Keratinocyte (primary cell): Measurements from ENCODE around the gene PIGN. TPM values are rescaled to one million over a fixed set of nuclear protein-coding genes. Genes with fewer than 3 reads are reported as not detected.
"Not testable (repeated sequence)": the region's sequence is repeated elsewhere in the genome, so short reads cannot be mapped to it uniquely, and the experiment has no call there.

Source experiments
- DNase-seq: peaks from one replicate; pipeline ENCODE4 v3.0.0-alpha.2; 2011; ENCODE audit warnings: low read depth, missing footprints, low spot score
- FAIRE-seq: peaks from 2 replicates; lab custom pipeline; 2011; peaks lifted over from hg19 to GRCh38; lab: Jason Lieb, UNC
- H2AFZ ChIP-seq: 2 replicates; pipeline ENCODE4 v1.6.0; 2012; ENCODE audit warnings: low read length, control low read depth, inconsistent platforms; ENCODE audit not compliant: control insufficient read depth
- H3K27ac ChIP-seq: 2 replicates; pipeline ENCODE4 v1.5.1; 2011; ENCODE audit warnings: low read length; ENCODE audit not compliant: control insufficient read depth, insufficient read depth
- H3K27me3 ChIP-seq: 3 replicates; pipeline ENCODE4 v1.6.0; 2011; ENCODE audit warnings: low read length; ENCODE audit not compliant: control insufficient read depth, insufficient read depth; ENCODE audit errors: extremely low read depth
- H3K36me3 ChIP-seq, 2 experiments: 2 replicates in 1 of 2; 3 replicates in 1 of 2; pipeline ENCODE4 v1.5.1; 2011; ENCODE audit warnings: low read length in 2 of 2, mild to moderate bottlenecking in 1 of 2; ENCODE audit not compliant: control insufficient read depth in 2 of 2, insufficient read depth in 2 of 2; ENCODE audit errors: extremely low read depth in 1 of 2
- H3K4me1 ChIP-seq: 3 replicates; pipeline ENCODE4 v1.5.1; 2011; ENCODE audit warnings: low read length; ENCODE audit not compliant: control insufficient read depth, insufficient read depth; ENCODE audit errors: extremely low read depth
- H3K4me2 ChIP-seq: 3 replicates; pipeline ENCODE4 v1.6.0; 2011; ENCODE audit warnings: low read depth, low read length; ENCODE audit not compliant: control insufficient read depth, insufficient read depth; ENCODE audit errors: extremely low read depth
- H3K4me3 ChIP-seq, 3 experiments: fragments of 200-600 bp in 1 of 3; sonication (generic) in 1 of 3; 2 replicates in 2 of 3; 3 replicates in 1 of 3; pipeline ENCODE4 v1.5.1; 2011 to 2016; ENCODE audit warnings: low read length in 3 of 3, mild to moderate bottlenecking in 3 of 3, control low read depth in 2 of 3, inconsistent platforms in 1 of 3, low read depth in 1 of 3, mixed read lengths in 1 of 3, mixed run types in 1 of 3, moderate library complexity in 1 of 3; ENCODE audit not compliant: control insufficient read depth in 2 of 3, insufficient read depth in 2 of 3; ENCODE audit errors: extremely low read depth in 1 of 3
- H3K79me2 ChIP-seq: 2 replicates; pipeline ENCODE4 v1.6.0; 2012; ENCODE audit warnings: low read length; ENCODE audit not compliant: control insufficient read depth, insufficient read depth
- H3K9ac ChIP-seq: 3 replicates; pipeline ENCODE4 v1.6.0; 2011; ENCODE audit warnings: low read length; ENCODE audit not compliant: control insufficient read depth, insufficient read depth; ENCODE audit errors: extremely low read depth
- H3K9me1 ChIP-seq: 3 replicates; pipeline ENCODE4 v1.6.0; 2011; ENCODE audit warnings: low read length; ENCODE audit not compliant: control insufficient read depth, insufficient read depth; ENCODE audit errors: extremely low read depth
- H3K9me3 ChIP-seq: 2 replicates; pipeline ENCODE4 v1.5.1; 2012; ENCODE audit warnings: low read depth, low read length; ENCODE audit not compliant: control insufficient read depth
- H4K20me1 ChIP-seq: 3 replicates; pipeline ENCODE4 v1.6.0; 2011; ENCODE audit warnings: low read length; ENCODE audit not compliant: control insufficient read depth, insufficient read depth; ENCODE audit errors: extremely low read depth
- EZH2 ChIP-seq: IDR thresholded peaks from one replicate; pipeline ENCODE4 v1.6.1; 2012; ENCODE audit warnings: inconsistent platforms, mild to moderate bottlenecking, low read length, moderate library complexity
- dilution Hi-C: fragments of 300-500 bp; cut with MboI; formaldehyde crosslinking; loops from one replicate; pipeline ENCODE4 v1.7.0; 2020; ENCODE audit warnings: low sequenced_read_pairs; ENCODE audit not compliant: extremely low pct_ligation_motif_present
- polyA plus RNA-seq, 5 experiments: library from polyadenylated mRNA; depleted of rRNA in 3 of 5; stranded (reverse) in 3 of 5; stranded (forward) in 1 of 5; unstranded in 1 of 5; fragments of >200 nt; gene quantifications; 1 replicate in 1 of 5; 2 replicates in 3 of 5; 3 replicates in 1 of 5; pipeline versions ENCODE4 v1.2.1 to v1.2.3, GENCODE V29; 2011 to 2012; ENCODE audit warnings: missing spikeins in 2 of 5, low read depth in 1 of 5, low replicate concordance in 1 of 5
- TF ChIP-seq, protein P1 (sequence below), 3 experiments: IDR thresholded peaks in 1 of 3; conservative IDR thresholded peaks in 1 of 3; optimal IDR thresholded peaks in 1 of 3; 2 replicates in 2 of 3; 3 replicates in 1 of 3; pipeline versions ENCODE3 to v1.5.1; 2011; ENCODE audit warnings: low read length in 3 of 3, mild to moderate bottlenecking in 3 of 3, moderate library complexity in 2 of 3, control low read depth in 1 of 3, inconsistent platforms in 1 of 3; ENCODE audit not compliant: insufficient read depth in 2 of 3; ENCODE audit errors: extremely low read depth in 1 of 3

PIGN gene
- polyA plus RNA-seq, 1 donor (not counting 4 experiments of a cell fraction or from before 2014, with no cell fraction given) = 41.2 TPM

DNA sequence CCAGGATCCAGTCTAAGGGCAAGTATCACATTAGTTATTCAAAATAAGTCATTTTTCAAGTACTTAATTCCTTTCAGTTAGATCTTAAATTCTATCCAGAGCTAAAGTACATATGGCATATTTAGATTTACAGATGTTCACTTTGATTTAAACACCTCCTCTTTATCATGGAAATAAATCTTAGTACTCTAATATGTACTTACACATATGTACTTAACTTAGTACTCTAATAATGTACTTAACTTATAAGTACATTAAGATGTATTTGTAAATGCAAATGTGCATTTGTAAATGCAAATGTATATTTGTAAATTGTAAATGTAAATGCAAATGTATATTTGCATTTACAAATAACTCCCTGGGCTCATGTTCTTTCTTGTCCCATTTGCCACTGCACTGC is 14.6 kb downstream of the PIGN start:
- no peak overlapping the region for H3K9ac ChIP-seq
- FAIRE-seq (no peak), DNase-seq (no peak)
- no peaks in the 10 kb centered on the region for H4K20me1 ChIP-seq
- no peaks in the 10 kb centered on the region for H3K27me3 ChIP-seq
- H3K9me1 ChIP-seq = no peaks in the 10 kb centered on the region
- H3K27ac ChIP-seq = no peak overlapping the region
- H3K4me2 ChIP-seq = no peak overlapping the region
- dilution Hi-C loops = no loop called here
- no peaks in the 10 kb centered on the region for H3K9me3 ChIP-seq
- no peak overlapping the region for H2AFZ ChIP-seq
- H3K79me2 ChIP-seq = no peaks in the 10 kb centered on the region
- H3K36me3 ChIP-seq = no peaks in the 10 kb centered on the region
- H3K4me1 ChIP-seq = no peaks in the 10 kb centered on the region
- TF ChIP-seq, protein P1, sequence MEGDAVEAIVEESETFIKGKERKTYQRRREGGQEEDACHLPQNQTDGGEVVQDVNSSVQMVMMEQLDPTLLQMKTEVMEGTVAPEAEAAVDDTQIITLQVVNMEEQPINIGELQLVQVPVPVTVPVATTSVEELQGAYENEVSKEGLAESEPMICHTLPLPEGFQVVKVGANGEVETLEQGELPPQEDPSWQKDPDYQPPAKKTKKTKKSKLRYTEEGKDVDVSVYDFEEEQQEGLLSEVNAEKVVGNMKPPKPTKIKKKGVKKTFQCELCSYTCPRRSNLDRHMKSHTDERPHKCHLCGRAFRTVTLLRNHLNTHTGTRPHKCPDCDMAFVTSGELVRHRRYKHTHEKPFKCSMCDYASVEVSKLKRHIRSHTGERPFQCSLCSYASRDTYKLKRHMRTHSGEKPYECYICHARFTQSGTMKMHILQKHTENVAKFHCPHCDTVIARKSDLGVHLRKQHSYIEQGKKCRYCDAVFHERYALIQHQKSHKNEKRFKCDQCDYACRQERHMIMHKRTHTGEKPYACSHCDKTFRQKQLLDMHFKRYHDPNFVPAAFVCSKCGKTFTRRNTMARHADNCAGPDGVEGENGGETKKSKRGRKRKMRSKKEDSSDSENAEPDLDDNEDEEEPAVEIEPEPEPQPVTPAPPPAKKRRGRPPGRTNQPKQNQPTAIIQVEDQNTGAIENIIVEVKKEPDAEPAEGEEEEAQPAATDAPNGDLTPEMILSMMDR (optimal IDR thresholded peaks at IDR 0.05 in 1 of 3, IDR thresholded peaks at IDR 0.05 in 1 of 3, conservative IDR thresholded peaks at IDR 0.05 in 1 of 3; ENCODE audit: extremely low read depth in 1 of 3, insufficient read depth in 2 of 3, low read length in 3 of 3) = no peak
- no peak for TF ChIP-seq EZH2
- no peak overlapping the region for H3K4me3 ChIP-seq

DNA sequence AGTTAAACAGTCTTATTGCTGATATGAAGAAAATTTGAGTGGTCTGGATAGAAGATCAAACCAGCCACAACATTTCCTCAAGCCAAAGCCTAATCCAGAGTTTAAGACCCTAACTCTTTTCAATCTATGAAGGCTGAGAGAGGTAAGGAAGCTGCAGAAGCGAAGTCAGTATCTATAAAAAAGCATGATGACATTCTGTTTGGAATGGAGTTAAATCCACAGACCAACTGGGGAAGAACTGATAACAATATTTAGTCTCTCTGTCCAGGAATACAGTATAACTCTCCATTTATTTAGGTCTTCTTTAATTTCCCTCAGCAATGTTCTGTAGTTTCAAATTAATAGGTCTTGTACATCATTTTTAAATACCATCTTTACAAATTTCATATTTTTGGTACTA is 16.0 kb downstream of the PIGN start:
- no peak for FAIRE-seq
- Histone ChIP-seq H4K20me1 (no peaks in the 10 kb centered on the region), H3K4me3 (no peak overlapping the region), H2AFZ (no peak overlapping the region), H3K9ac (no peak overlapping the region), H3K79me2 (no peaks in the 10 kb centered on the region), H3K4me1 (no peaks in the 10 kb centered on the region), H3K36me3 (peaks cover 0 to 2% of the 10 kb centered on the region in 2 experiments), H3K4me2 (no peak overlapping the region), H3K27ac (no peak overlapping the region), H3K9me1 (no peaks in the 10 kb centered on the region), H3K27me3 (no peaks in the 10 kb centered on the region), H3K9me3 (no peaks in the 10 kb centered on the region)
- no peak for DNase-seq
- TF ChIP-seq EZH2 = no peak
- TF ChIP-seq, protein P1 (optimal IDR thresholded peaks at IDR 0.05 in 1 of 3, IDR thresholded peaks at IDR 0.05 in 1 of 3, conservative IDR thresholded peaks at IDR 0.05 in 1 of 3; ENCODE audit: extremely low read depth in 1 of 3, insufficient read depth in 2 of 3, low read length in 3 of 3) = no peak
- dilution Hi-C loops = no loop called here

DNA sequence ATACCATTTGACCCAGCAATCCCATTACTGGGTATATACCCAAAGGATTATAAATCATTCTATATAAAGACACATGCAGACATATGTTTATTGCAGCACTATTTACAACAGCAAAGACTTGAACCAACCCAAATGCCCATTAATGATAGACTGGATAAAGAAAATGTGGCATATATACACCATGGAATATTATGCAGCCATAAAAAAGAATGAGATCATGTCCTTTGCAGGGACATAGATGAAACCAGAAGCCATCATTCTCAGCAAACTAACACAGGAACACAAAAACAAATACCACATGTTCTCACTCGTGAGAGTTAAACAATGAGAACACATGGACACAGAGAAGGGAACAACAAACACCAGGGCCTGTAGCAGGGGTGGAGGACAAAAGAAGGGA is 20.3 kb downstream of the PIGN start:
- H4K20me1 ChIP-seq, H3K9ac ChIP-seq, H3K4me1 ChIP-seq, H3K79me2 ChIP-seq, dilution Hi-C loops, DNase-seq, H3K36me3 ChIP-seq, H3K4me2 ChIP-seq, H3K9me1 ChIP-seq, H2AFZ ChIP-seq, H3K27me3 ChIP-seq, H3K4me3 ChIP-seq, FAIRE-seq, H3K27ac ChIP-seq, H3K9me3 ChIP-seq: not testable (repeated sequence)
